ENCODE measurements around the gene MEPE.

The MEPE gene

GRCh38 chr4:87863486-87863885, 30.7 kb downstream of the MEPE start (continued):
- no peak for TF ChIP-seq BACH2 (CRISPR knock-in tag; IDR thresholded peaks at IDR 0.05; ENCODE audit: borderline replicate concordance)
- TF ChIP-seq PPARA (CRISPR knock-in tag; IDR thresholded peaks at IDR 0.05; ENCODE audit: borderline replicate concordance) = no peak
- TF ChIP-seq OSR1 (CRISPR knock-in tag; IDR thresholded peaks at IDR 0.05) = no peak

- TF ChIP-seq ZNF8 (CRISPR knock-in tag; IDR thresholded peaks at IDR 0.05) (no peak), TSHZ2 (CRISPR knock-in tag; IDR thresholded peaks at IDR 0.05) (no peak), BACH2 (CRISPR knock-in tag; IDR thresholded peaks at IDR 0.05; ENCODE audit: borderline replicate concordance) (no peak), ZNF70 (CRISPR knock-in tag; IDR thresholded peaks at IDR 0.05) (no peak), ZC3H10 (CRISPR knock-in tag; IDR thresholded peaks at IDR 0.05) (no peak), ZFP30 (CRISPR knock-in tag; IDR thresholded peaks at IDR 0.05) (no peak), TCF4 (CRISPR knock-in tag; IDR thresholded peaks at IDR 0.05; ENCODE audit: borderline replicate concordance) (no peak), ZFP3 (CRISPR knock-in tag; IDR thresholded peaks at IDR 0.05) (no peak), RARB (CRISPR knock-in tag; IDR thresholded peaks at IDR 0.05) (no peak), ESRRG (CRISPR knock-in tag; IDR thresholded peaks at IDR 0.05) (no peak), TOX (CRISPR knock-in tag; IDR thresholded peaks at IDR 0.05; ENCODE audit: borderline replicate concordance) (no peak), POU6F1 (CRISPR knock-in tag; IDR thresholded peaks at IDR 0.05; ENCODE audit: borderline replicate concordance, low read depth) (no peak), PPARA (CRISPR knock-in tag; IDR thresholded peaks at IDR 0.05; ENCODE audit: borderline replicate concordance) (no peak), ZNF565 (CRISPR knock-in tag; conservative IDR thresholded peaks at IDR 0.05; ENCODE audit: low read depth) (no peak), ISL1 (CRISPR knock-in tag; IDR thresholded peaks at IDR 0.05) (no peak), CREB5 (CRISPR knock-in tag; IDR thresholded peaks at IDR 0.05; ENCODE audit: low read depth) (no peak), ARNTL (CRISPR knock-in tag; IDR thresholded peaks at IDR 0.05; ENCODE audit: borderline replicate concordance, low read depth) (no peak), CSRNP3 (CRISPR knock-in tag; IDR thresholded peaks at IDR 0.05) (no peak), CSDC2 (CRISPR knock-in tag; IDR thresholded peaks at IDR 0.05) (no peak), PATZ1 (CRISPR knock-in tag; IDR thresholded peaks at IDR 0.05; ENCODE audit: borderline replicate concordance) (no peak)
- ATAC-seq = no peak
Observed at GRCh38 chr4:87864321-87864720, 31.6 kb downstream of the MEPE start.

GRCh38 chr4:87865288-87865687, 32.5 kb downstream of the MEPE start:
- TF ChIP-seq BACH2 (CRISPR knock-in tag; IDR thresholded peaks at IDR 0.05; ENCODE audit: borderline replicate concordance) (no peak), ISL1 (CRISPR knock-in tag; IDR thresholded peaks at IDR 0.05) (no peak), PATZ1 (CRISPR knock-in tag; IDR thresholded peaks at IDR 0.05; ENCODE audit: borderline replicate concordance) (no peak), ZNF70 (CRISPR knock-in tag; IDR thresholded peaks at IDR 0.05) (no peak), PPARA (CRISPR knock-in tag; IDR thresholded peaks at IDR 0.05; ENCODE audit: borderline replicate concordance) (no peak)
- ATAC-seq = no peak
